GM18858 (cell line): ENCODE results near the gene A2M.

Experiments
- ATAC-seq: cut with Tn5 transposase; IDR thresholded peaks from one replicate; pipeline ENCODE4 v1.9.1; 2021; ENCODE audit not compliant: unreplicated experiment

The A2M gene

DNA sequence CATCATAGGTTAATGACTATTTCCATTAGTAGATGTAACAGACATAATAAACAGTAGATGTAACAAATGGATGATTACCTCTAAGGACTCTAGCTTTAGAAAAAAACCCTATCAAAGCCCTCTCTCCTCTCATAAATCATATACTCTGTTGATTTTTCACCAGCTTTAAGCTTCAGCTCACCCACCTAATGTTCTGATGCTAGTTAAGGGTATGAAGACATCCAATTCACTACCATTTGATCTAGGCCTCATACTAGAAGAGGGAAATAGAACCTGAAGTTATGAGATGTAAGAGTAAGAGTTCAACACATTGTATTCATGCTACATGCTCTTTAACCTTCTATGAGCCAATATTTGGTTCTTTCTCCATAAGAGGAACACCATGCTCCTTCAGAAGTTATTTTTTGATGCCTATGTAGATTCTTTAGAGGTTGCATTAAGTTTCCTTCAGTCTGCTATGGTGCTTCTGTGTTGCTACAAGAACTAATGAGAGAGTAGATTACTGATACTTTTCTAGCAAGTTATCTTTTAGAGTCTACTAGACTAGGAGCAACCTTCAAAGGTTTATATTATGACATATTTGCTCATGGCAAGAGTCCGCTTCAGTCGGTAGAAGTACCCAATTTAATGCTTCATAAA, 16.0 kb downstream of the A2M start:
- ATAC-seq: no peak

DNA sequence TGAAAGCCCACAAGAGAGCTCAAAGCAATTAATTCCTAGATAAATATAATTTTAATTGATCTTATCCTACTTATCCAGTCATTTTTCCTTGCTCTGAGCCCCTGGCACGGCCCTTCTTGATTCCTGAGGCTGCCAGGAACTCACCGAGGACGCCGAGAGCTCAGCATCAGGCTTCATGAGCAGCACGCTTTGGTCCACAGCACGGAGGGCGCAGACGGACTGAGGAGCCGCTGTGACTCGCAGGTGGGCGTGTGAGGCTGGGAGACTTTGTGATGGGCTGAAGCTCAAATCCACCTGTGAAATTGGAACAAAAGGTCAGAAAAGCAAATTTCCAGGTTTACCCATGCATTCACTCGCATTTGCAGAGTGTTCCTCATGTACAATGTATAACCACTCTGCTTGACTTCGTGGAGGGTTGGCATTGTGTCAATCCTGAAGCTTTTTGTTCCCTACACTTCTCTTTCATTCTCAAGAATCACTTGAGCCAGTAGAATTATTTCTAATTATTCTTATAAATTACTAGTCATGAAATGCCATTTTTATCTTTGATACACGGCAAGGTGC, 17.2 kb downstream of the A2M start:
- ATAC-seq: no peak

DNA sequence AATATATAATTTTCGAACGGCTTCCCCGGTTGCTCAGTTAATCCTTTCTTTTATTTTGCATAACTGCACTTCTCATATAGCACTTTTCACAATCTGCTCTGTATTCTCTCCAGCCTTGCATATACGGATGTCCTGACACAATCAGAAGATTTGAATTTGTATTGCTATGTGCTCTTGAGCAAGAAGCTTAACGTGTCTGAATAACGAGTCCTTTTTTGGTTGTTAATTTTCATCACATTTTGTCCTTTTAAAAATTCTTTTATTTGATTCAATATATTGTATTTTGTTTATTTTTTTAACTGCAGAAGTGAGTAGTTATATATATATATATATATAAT, 17.6 kb downstream of the A2M start:
- no peak for ATAC-seq

DNA sequence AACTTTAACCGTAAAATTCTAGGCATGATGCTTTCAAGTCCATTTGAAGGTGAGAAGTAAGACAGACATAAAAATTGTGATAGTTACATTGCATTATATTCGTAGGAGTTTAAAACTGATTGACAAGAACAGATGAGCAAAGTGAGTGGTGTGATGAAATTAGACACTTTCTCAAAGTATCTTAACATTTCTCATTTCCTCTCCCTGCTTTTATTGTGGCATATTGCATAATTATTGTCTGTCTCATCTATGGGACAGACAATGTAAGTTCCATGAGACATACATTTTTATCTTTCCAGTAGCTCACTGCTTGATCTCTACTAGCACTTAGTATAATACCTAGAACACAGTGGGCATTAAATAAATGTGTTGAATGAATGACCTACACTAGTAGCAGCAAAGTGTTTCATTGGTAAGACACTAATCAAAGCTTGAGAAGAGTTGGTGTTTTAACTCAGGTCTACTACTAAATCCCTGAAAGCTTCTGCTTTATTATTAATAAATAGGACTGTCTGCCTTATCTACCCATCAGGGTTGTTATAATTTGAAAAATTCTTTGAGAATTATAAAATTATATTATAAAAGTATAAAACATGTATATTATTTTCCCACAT, 19.0 kb downstream of the A2M start:
- no peak for ATAC-seq

DNA sequence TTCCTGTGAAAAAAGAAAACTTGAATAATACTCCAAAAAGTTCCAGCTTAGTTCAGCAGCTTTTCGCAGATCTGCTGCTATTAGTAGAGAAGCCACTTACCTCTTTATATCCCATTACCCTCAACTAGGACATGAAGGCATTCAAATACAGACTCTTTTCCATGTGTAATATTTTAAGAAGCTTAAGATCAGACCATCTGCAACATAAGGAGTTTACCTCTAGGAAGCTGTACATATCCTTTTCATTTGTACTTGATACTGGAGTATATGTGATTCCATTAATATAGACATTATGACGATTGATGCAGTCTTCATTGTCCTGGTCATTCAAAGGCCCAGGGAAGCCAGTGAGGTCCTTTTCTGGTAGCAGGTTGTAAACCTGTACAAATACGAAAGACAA, 20.4 kb downstream of the A2M start:
- ATAC-seq: no peak

DNA sequence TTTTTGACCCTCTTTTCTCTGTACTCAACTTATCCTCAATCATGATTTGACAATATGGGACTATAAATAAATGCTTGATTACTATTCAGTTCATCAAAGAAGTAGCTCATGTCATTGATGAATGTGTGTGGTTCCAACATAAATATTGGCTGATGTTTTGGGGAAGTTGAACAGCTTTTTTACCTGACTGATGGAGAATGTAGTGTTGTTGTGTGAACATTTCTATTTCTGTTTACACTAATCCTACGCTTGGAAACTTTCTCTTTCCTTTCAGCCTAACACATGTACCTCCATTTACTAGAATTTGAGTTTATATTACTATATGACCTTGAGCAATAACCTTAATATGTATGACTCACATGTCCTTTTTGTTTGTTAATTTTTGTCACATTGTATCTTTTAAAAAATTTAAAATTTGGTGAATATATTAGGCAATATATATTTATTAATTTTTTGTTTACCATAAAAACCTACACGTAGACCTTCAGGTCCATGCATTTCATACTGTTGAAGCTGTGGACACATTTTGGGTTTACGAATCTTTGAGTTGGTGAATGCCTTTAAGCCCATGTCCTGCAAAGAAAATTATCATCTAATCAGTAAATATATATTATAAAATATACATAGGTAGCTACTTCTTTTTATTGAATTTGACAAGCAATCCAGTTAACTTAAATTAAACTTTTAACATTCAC, 21.1 kb downstream of the A2M start:
- no peak for ATAC-seq

DNA sequence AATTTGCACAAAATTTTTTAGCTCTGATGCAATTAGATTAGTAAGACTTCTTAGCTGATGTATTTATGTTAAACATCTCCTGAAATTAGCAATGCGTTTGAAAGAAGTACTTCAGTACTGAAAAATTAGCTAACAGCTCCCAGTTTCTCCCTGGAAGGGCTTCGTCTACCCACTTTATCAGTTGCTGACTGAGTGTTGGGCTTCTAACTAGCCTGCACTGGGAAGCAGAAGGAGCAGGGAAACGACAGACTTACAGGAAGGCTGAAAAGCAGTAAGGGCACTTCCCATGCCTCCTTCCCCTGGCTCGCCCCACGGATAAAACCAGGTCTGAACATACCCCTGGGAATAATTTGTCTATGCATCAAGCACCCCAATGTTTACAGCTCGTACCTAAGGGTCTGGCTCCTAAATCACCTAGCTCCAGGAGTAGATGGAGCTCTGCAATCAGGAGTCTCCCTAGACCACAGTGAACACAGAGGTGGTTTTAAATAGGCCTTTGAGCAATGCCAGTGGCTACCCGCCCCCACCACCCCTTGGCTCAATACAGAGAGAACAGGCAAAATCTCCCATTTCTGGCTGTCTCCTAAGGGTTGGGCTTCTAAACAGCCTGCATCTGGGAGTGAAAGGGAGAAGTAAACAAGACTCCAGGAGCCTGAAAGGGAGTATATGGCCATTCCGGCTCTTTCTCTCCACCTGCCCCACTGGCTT, 23.7 kb downstream of the A2M start:
- ATAC-seq: no peak

DNA sequence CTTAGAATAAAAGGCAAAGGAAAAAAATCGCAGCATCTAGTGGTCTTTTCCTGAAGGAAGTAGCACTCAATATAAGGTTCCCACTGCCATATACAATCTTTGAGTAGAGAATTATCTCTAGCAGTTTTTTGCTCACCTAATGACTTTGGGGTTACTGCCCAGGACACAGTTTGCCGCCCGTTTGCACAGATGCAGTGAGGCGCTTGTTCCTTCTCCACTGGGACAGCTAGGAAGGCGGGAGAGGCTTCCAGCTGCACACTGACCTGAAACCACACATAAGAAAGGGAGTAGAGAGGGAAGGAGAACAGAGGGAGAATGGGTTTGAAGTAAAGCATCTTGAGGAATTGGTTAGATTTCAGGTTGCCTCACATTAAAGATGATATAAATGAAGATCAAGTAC, 25.5 kb downstream of the A2M start:
- no peak for ATAC-seq

DNA sequence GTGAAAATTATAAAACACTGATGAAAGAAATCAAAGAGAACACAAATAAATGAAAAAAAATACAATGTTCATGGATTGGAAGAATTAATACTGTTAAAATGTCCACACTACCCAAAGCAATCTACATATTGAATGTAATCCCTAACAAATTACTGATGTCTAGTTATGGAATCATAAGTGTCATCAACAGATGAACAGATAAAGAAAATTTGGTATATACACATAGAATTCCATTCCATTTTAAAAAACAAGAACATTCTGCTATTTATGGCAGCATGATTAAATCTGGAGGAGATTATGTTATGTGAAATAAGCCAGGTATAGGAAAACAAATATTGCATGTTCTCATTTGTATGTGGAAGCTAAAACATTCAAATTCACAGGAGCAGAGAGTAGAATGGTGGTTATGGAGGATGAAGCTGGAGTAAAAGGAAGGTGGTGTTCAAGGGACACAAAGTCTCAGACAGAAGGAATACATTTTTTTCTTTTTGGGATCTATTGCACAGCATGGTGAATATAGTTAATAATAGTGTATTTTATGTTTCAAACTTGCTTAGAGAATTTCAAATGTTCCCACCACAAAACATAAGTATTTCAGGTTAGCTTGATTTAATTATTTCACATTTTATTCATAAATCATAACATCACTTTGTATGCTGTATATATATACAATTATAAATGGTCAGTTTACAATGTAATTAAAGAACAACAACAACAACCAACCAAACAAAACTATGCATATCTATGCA, 28.5 kb downstream of the A2M start:
- ATAC-seq: no peak

DNA sequence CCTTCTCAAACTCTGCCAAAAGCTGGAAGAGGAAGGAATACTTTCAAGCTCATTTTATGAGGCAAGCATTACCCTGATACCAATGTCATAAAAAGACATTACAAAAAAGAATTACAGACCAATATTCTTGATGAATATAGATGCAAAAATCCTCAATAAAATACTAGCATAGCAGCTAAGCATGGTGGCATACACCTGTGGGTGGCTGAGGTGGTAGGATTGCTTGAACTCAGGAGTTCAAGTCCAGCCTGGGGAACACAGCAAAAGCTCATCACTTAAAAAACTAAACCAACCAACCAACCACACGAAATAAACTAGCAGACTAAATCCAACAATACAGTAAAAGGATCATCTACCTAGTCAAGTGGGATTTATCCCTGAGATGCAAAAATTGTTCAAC, 29.6 kb downstream of the A2M start:
- ATAC-seq: no peak

DNA sequence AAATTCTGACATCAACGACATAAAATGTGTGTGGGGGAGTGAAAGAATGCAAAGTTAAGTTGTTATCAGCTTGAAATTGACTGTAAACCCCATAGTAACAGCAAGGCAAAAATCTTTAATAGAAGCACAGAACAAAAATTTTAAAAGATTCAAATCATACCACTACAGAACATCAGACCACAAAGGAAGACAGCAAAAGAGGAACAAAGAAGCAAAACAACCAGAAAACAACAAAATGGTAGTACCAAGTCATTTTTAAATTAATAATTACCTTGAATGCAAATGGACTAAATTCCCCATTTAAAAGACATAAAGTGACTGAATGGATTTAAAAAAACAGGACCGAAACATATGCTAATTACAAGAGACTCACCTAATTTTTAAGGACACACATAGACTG, 31.3 kb downstream of the A2M start:
- no peak for ATAC-seq

DNA sequence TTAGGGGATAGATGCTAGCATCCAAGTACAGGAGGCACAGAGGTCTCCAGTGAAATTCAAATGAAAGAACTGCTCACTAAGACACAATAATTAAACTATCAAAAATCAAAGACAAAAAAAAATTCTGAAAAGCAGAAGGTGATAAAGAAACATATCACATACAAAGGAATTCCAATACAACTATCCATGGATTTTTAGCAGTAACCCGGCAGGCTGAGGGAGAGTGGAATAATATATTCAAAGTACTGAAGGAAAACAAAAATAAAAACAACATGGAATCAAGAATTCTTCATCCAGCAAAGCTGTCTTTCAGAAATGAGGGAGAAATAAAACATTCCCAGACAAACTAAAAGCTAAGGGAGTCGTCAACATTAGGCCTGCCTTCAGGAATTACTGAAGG, 31.9 kb downstream of the A2M start:
- ATAC-seq: no peak

DNA sequence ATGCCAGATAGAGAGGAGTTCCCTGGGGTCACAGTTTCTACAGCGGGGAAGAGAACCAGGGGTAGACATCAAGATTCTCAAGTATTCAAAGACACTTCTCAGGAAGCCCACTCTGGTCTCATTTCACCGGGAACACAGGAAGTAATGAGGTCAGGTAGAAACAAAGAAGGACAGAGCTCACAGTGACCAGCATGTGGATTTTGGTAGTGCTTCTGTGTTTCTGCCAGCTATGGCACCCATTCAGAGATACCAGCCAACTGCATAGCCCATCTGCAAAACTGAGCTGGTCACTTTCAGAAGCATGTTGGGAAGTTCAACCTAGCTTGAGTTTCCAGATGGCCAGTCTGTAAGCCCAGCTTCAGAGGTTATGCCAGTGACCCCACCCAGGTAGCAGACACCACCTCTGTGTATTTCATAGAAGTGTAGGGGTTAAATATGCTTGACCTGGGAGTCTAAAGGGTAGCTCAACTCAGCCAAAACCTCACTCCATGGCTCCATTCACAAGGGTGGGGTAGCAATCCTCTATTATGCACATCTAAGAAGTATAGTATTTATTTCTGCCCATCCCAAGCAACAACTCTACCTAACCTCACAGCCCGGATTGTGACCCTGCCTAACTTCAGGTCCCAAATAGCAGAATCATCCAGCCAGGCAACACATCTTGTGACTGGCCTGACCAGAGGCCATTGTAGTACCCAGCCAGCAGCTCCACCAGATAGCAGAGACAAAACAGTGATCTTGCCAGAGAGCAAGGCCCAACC, 33.9 kb downstream of the A2M start:
- no peak for ATAC-seq

DNA sequence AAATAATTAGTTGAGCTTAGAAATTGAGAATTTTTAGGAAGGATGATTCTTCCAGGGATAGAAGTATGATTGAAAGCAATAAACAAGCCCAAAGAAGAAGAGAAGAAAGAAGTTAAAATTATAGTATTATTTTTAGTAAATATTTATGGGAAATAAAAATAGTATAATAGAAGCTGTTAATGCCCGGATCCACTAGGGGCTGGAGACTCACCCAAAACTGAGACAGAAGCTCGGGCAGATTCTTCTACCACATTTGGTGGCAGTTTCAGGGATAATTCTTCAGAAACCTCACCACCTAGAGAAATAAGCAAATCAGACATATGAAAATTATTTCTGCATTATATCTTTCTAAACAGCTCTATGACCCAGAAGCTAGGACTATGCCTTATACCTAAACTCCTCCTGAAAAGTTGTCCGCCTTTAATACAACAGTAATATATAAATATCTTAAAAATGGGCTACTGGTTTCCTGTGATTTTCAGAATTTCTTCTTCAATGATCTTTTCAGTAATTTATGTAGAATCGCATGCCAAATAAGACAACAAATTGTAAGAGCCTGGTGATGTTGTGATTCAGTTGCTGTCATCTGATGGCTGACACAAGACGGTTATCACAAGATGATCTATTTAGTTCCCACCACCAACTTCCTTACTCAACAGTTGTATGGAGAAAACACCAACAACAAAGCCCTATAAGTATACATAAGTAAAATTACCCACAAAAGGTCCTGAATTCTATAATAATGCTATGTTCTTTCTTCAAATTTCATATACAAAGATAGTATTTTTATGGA, 35.6 kb downstream of the A2M start:
- no peak for ATAC-seq

DNA sequence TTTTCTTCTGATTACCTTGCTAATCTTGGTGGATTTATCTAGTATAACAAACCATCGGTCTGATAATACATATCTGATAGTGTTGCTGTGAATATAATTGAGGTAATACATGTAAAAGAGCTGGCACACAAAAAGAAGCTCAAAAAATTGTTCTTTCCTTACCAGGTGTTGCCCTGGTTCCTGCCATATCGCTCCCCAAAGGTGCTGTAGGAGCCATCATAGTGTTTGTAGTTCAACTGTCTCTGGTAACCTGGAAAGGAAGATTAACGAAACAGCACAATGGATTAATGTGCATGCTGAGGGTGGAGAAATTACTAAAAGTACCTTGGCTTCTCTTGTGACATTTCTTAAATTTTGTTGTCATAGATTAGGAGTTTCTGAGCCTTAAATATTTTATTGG, 36.6 kb downstream of the A2M start:
- no peak for ATAC-seq

DNA sequence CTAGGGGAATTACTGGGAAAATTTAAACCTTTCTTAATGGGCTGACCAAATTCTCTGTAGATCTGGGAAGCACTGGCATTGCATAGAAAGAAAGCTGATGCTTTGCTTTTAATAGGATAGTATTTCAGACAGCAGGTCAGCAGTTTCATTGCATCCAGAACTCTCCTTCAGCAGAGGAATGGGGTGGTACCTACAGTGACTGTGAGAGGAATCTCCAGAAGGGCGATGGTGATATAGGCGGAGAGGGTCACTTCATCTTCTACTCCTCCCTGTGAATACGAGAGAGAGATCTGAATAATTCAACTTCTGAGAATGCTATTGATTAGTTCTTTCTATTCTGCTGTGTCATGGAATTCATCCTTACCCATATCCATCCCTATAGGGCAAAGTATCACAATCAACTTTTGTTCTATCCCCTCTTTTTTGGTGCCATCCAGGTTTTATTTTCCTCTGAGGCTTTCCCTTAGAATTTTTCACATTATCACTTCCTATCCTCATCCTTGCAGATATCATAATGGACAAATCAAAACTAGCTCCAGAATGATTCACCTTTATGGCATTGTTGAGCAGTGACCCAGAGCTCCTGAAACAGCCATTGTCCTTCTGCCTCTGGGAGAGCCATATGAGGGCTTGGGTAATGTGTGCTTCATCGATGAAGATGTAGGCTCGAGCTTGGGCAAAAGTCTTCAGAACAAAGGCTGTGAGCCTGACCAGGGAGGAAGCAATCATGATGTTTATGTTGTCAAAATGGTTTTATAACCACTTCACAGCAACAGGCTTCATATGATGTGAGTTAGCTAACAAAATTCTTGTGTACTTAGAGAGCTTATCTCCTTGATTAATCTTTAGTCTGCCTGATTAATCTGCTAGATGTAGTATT, 38.3 kb downstream of the A2M start:
- no peak for ATAC-seq

DNA sequence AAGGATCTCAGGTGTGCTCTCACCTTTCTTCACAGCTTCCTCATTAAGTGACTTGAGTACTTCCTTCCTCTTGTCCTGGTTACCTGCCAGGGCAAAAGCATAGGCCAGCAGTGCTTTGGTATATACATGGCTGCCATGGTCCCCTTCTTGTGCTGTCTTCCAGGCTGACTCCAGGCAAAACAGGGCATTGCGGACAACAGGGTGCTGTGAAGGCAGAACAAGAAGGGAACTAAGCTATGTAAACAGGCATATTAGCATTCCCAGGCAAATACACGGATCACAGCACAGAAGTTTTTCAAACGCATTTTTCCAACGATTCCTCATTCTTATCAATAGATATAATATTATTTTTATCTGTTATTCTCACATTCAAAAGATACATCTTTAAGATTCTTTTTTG, 39.0 kb downstream of the A2M start:
- ATAC-seq: no peak

DNA sequence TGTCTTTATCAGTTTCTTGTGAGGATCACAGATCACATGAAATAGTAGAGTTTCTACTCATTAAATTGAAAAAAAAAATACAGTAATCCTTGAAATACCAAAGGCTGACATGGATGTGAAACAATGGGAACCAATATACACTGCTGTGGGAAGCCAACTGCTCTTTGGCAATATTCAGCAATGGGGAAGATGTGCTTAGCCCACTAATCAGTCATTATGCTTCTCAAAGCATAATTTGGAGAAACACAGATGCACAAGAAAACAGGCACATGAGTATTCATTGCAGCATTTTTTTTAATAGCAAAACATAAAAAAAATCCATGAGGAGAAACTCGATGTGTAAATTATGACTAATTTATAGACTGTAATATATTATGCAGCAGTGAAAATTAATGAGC, 40.6 kb downstream of the A2M start:
- ATAC-seq: no peak
